Mesodermal cell (in vitro differentiated cells): ENCODE data around the gene MYO3B.

Experiments used
- H3K27ac ChIP-seq: 2 replicates; pipeline ENCODE4 v1.7.0; 2013; ENCODE audit warnings: mild to moderate bottlenecking, low read depth, low read length, moderate library complexity; ENCODE audit not compliant: severe bottlenecking
- H3K36me3 ChIP-seq: 2 replicates; pipeline ENCODE4 v1.7.1; 2013; ENCODE audit warnings: mild to moderate bottlenecking, low read length, moderate library complexity; ENCODE audit not compliant: control insufficient read depth, insufficient read depth
- H3K4me1 ChIP-seq: one replicate; pipeline ENCODE4 v1.7.1; 2013; ENCODE audit warnings: mild to moderate bottlenecking, low read length; ENCODE audit not compliant: insufficient read depth, control insufficient read depth, poor library complexity, severe bottlenecking
- H3K4me3 ChIP-seq: 2 replicates; pipeline ENCODE4 v1.7.0; 2013; ENCODE audit warnings: low read length, control low read depth, mild to moderate bottlenecking; ENCODE audit not compliant: insufficient read depth, poor library complexity, severe bottlenecking; ENCODE audit errors: extremely low read depth
- H3K9me3 ChIP-seq: 2 replicates; pipeline ENCODE4 v1.7.1; 2013; ENCODE audit warnings: mild to moderate bottlenecking, low read length, moderate library complexity; ENCODE audit not compliant: control insufficient read depth
- WGBS, 2 experiments: methylation state at CpG; one replicate each; pipeline ENCODE4 v1.1.5; 2013; ENCODE audit warnings: missing lambda C conversion rate in 2 of 2; ENCODE audit not compliant: insufficient coverage in 2 of 2; 5-methylcytosine and 5-hydroxymethylcytosine counted together

Gene MYO3B

DNA sequence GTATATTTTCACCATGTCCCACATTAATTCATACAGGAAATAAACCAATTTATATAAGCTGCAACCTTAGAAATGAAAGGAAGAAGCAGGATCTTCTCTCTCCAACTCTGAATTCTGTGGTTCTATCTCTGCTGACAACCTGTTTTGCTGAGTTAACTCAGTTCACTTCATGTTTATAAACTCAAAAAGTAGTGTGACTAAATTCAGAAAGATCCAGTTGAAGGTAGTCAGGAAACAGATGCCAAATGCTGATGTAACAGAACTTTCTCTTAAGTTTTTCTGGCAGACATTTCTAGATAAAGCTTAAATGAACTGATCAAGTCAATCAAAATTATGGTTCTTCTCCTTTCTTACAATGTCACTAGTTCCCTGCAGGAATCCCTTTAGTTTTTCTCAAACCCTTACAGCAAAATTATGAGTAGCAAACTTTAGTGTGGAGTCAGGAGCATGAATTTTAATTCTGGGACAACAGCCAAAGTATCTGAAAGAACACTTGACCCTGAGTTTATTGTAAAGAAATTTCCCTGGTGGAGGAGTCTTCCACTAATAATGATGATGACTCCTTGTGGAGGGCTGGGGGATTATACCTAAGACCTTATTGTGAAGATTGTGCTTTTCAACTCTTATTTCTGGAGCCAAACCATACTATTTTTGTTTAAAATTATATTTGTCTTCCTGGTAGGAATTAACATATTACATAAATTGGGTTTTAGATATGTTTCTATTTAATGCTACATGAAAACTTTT is 216.9 kb downstream of the MYO3B start:
- Histone ChIP-seq H3K9me3 (no peaks in the 10 kb centered on the region), H3K4me1 (no peaks in the 10 kb centered on the region), H3K4me3 (no peak overlapping the region), H3K36me3 (no peaks in the 10 kb centered on the region), H3K27ac (no peak overlapping the region)

GRCh38 chr2:170396799-170397459 is 219.0 kb downstream of the MYO3B start:
- no peak overlapping the region for H3K4me3 ChIP-seq
- 74 to 75% methylated on average over 2 to 3 of the region's 5 CpGs for WGBS, 2 experiments

DNA sequence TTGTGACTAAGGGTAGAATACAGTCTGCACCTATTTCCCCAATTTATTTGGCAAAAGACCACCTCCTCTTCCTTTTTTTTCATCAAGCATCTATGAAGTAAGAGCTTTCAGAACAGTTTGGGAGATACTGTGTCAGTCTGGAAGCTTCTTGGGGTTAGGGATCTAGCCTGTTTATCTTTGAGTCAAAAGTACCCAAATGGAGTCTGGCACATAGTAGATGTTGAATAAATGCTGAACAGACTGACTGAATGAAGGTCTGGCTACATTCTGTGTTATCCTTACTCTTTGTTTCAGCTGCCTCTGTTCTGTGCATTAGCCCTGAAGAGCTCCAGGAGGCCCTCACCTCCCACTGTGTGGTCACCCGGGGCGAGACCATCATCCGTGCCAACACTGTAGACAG is 223.2 kb downstream of the MYO3B start:
- Histone ChIP-seq H3K36me3 (no peaks in the 10 kb centered on the region), H3K4me3 (no peak overlapping the region), H3K4me1 (no peaks in the 10 kb centered on the region), H3K9me3 (no peaks in the 10 kb centered on the region), H3K27ac (no peak overlapping the region)
- WGBS, 2 experiments, result 92 to 100% methylated on average over 2 to 3 of the region's 3 CpGs

More at GRCh38 chr2:170396799-170397459, 219.0 kb downstream of the MYO3B start:
- Histone ChIP-seq H3K36me3 (no peaks in the 10 kb centered on the region), H3K27ac (no peak overlapping the region), H3K4me1 (no peaks in the 10 kb centered on the region), H3K9me3 (no peaks in the 10 kb centered on the region)

GRCh38 chr2:170404846-170405245 is 226.9 kb downstream of the MYO3B start:
- no peaks in the 10 kb centered on the region for H3K9me3 ChIP-seq
- no peaks in the 10 kb centered on the region for H3K36me3 ChIP-seq
- H3K27ac ChIP-seq, result no peak overlapping the region
- no peaks in the 10 kb centered on the region for H3K4me1 ChIP-seq
- H3K4me3 ChIP-seq, result no peak overlapping the region
- WGBS, 2 experiments, result 60% methylated on average over 2 of the region's 3 CpGs; no CpG with 5 or more reads in 1 of the 2 experiments

DNA sequence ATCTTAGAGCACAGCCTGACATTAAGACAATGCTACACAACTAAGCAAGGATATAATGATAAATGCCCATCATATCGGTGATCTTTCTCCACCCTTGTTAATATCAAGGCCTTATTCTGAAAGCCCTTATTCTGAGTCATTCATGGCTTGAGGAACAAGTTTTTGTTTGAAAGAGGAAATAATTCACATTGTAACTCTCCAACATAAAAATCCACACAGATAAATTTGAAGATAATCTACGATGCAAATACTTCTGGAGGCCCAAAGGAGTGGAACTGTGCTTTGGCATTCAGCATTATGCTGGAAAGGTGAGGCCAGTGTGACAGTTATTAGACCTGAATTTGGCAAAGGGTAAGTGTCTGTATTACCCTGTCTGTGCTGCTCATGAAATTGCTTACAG is 227.4 kb downstream of the MYO3B start:
- Histone ChIP-seq H3K36me3 (no peaks in the 10 kb centered on the region), H3K4me3 (no peak overlapping the region), H3K27ac (no peak overlapping the region), H3K4me1 (no peaks in the 10 kb centered on the region), H3K9me3 (no peaks in the 10 kb centered on the region)
- 100% methylated on average over 1 of the region's 2 CpGs for WGBS, 2 experiments

DNA sequence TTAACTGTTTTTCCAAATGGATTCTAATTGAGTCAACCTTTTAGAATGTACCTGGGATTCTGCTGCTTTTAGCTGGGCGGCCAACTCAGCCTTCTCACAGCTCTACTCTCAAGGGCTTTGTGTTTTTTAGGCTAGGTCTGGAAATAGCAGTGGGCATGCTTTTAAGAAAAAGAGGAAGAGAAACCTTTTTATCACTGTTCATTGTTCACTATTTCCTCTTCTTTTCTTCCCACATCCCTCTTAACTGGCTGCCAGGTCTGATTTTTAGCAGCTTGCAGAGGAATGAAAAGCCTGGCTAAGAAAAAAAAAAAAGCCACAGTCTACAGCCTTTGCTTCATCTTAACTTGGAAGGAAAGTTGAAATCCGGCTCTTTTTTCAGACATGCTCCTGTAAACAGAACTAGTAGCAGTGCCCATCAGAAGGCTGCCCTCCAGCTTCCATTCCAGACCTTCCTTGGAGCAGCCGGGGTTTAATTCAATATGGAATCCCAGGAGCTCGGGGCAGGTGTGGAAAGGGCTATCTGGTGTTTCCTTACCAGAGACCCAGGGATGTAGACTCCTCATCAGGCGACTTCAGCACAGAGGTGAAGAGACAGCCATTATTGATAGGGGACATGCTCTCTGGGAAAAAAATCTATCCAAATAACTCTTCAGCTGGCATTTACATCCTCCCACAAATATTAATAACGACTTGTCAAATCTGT is 230.7 kb downstream of the MYO3B start:
- H3K4me1 ChIP-seq, result no peaks in the 10 kb centered on the region
- no peak overlapping the region for H3K4me3 ChIP-seq
- 27 to 63% methylated on average over 3 of the region's 6 CpGs for WGBS, 2 experiments
- H3K36me3 ChIP-seq, result no peaks in the 10 kb centered on the region
- no peak overlapping the region for H3K27ac ChIP-seq
- no peaks in the 10 kb centered on the region for H3K9me3 ChIP-seq

DNA sequence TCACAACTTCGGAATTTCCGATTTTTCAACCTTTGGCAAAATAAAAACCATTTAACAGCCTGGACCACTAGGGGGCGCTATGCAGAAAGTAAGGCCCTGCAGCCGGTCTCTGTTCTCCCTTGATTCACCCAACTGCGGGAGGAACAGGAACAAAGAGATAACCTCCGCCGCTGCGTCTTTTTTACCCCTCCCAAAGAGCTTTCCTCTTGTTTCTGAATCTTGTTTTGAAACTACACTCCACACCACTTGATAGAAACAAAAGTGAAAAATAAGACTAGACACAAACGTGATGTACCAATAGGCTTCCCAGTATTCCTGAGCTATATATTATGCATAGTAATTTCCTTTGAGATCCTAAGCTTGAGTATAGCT is 231.2 kb downstream of the MYO3B start:
- Histone ChIP-seq H3K27ac (no peak overlapping the region), H3K4me3 (no peak overlapping the region), H3K4me1 (no peaks in the 10 kb centered on the region), H3K9me3 (no peaks in the 10 kb centered on the region), H3K36me3 (no peaks in the 10 kb centered on the region)
- 12 to 21% methylated on average over 5 to 9 of the region's 9 CpGs for WGBS, 2 experiments

- Histone ChIP-seq H3K9me3 (no peaks in the 10 kb centered on the region), H3K4me1 (no peaks in the 10 kb centered on the region), H3K27ac (no peak overlapping the region), H3K36me3 (no peaks in the 10 kb centered on the region), H3K4me3 (no peak overlapping the region)
Measured at GRCh38 chr2:170411660-170412059, 233.7 kb downstream of the MYO3B start.

DNA sequence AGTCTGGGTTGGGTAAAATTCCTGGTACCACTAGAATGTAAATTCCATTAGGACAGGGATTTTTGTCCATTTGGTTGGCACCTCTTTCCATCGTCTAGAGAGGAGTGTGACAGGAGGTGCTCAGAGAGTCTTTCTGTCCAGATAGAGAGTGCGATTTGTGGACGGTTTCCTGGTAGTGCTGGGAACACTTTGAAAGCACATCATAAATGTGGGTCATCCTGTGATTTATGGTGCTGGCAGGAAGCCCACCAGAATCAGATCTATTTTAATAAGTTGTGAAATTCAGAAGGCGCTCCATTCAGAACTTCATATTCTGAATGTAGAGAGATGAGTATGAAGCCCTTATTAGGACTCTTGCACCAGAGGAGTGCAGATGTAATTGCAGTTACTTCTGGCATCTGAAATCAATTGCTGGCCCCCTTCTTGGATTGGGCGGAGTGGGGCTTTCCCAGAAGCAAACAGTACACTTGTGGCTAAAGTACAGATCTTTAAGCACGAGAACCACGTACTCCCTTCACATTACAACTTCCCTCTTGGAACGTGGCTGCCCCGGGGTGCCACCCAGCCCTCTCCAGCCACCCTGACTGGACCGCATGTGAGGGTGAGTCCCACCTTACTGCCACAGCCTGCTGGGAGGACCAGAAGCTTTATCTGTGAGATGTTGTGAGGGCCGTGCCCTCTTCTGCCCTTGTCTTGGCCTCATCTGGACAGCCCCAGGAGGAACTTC is 243.2 kb downstream of the MYO3B start:
- Histone ChIP-seq H3K36me3 (no peaks in the 10 kb centered on the region), H3K27ac (no peak overlapping the region)
- 89 to 94% methylated on average over 6 to 9 of the region's 11 CpGs for WGBS, 2 experiments

GRCh38 chr2:170423919-170424318 is 246.0 kb downstream of the MYO3B start:
- peaks cover 3% of the 10 kb centered on the region for H3K4me1 ChIP-seq
- WGBS, 2 experiments, result 100% methylated on average over 1 of the region's 2 CpGs; no CpG with 5 or more reads in 1 of the 2 experiments
- no peaks in the 10 kb centered on the region for H3K9me3 ChIP-seq
- no peak overlapping the region for H3K27ac ChIP-seq
- H3K36me3 ChIP-seq, result no peaks in the 10 kb centered on the region
- H3K4me3 ChIP-seq, result no peak overlapping the region

More for the DNA sequence above, 243.2 kb downstream of the MYO3B start:
- Histone ChIP-seq H3K4me1 (peaks cover 3% of the 10 kb centered on the region), H3K9me3 (no peaks in the 10 kb centered on the region), H3K4me3 (no peak overlapping the region)
